H1 (cell line): ENCODE results near the gene DYNLT2. TPM values are rescaled to one million over a fixed set of nuclear protein-coding genes. Genes with fewer than 3 reads are reported as not detected.

Experiments used
- ATF3 ChIP-seq: IDR thresholded peaks from 2 replicates; pipeline ENCODE4 v1.6.1; 2011; ENCODE audit warnings: low read depth, mild to moderate bottlenecking, low read length; ENCODE audit not compliant: insufficient read depth
- CBX5 ChIP-seq: fragments of 300-800, 300-1000 bp; sonication (generic); IDR thresholded peaks from 2 replicates; pipeline ENCODE4 v1.7.1; 2016; ENCODE audit warnings: antibody characterized with exemption, low read length, low read depth
- CEBPB ChIP-seq: IDR thresholded peaks from 2 replicates; pipeline ENCODE4 v1.6.1; 2012; ENCODE audit warnings: low read depth, low read length
- CHD1 ChIP-seq: IDR thresholded peaks from 2 replicates; pipeline ENCODE4 v1.6.1; 2012; ENCODE audit warnings: low read depth, low read length, improper control_type of control experiment
- FOSL1 ChIP-seq: IDR thresholded peaks from 2 replicates; pipeline ENCODE4 v1.6.1; 2011; ENCODE audit warnings: mild to moderate bottlenecking, low read depth, low read length, moderate library complexity; ENCODE audit not compliant: insufficient read depth
- GTF2F1 ChIP-seq: IDR thresholded peaks from 2 replicates; pipeline ENCODE4 v1.6.1; 2012; ENCODE audit warnings: low read depth, low read length, improper control_type of control experiment, borderline replicate concordance
- MAFK ChIP-seq: IDR thresholded peaks from 2 replicates; pipeline ENCODE4 v1.6.1; 2012; ENCODE audit warnings: low read depth, mild to moderate bottlenecking, improper control_type of control experiment, low read length
- NRF1 ChIP-seq: IDR thresholded peaks from 2 replicates; pipeline ENCODE4 v1.6.1; 2011; ENCODE audit warnings: mild to moderate bottlenecking, low read depth, low read length, improper control_type of control experiment
- POLR2A ChIP-seq, 2 experiments: IDR thresholded peaks; 1 replicate in 1 of 2; 2 replicates in 1 of 2; pipeline ENCODE4 v1.6.1; 2011; ENCODE audit warnings: low read depth in 2 of 2, low read length in 2 of 2, mild to moderate bottlenecking in 2 of 2; ENCODE audit errors: control extremely low read depth in 1 of 2
- POLR2AphosphoS5 ChIP-seq: IDR thresholded peaks from 2 replicates; pipeline ENCODE4 v1.6.1; 2011; ENCODE audit warnings: low read depth, low read length
- RBBP5 ChIP-seq: IDR thresholded peaks from 2 replicates; pipeline ENCODE4 v1.7.1; 2012; ENCODE audit warnings: low read depth, mild to moderate bottlenecking, inconsistent platforms, low read length, moderate library complexity, borderline replicate concordance
- SAP30 ChIP-seq: fragments of 300-600 bp; sonication (generic); IDR thresholded peaks from 2 replicates; pipeline ENCODE4 v1.7.1; 2012; ENCODE audit warnings: low read length, moderate library complexity, mild to moderate bottlenecking, inconsistent platforms; ENCODE audit not compliant: insufficient read depth, insufficient replicate concordance
- SIX5 ChIP-seq: IDR thresholded peaks from 2 replicates; pipeline ENCODE4 v1.6.1; 2011; ENCODE audit warnings: mild to moderate bottlenecking, low read depth, low read length
- SP1 ChIP-seq: IDR thresholded peaks from 2 replicates; pipeline ENCODE4 v1.6.1; 2011; ENCODE audit warnings: low read depth, low read length
- SP2 ChIP-seq: IDR thresholded peaks from 2 replicates; pipeline ENCODE4 v1.6.1; 2012; ENCODE audit warnings: mild to moderate bottlenecking, low read length, inconsistent platforms
- SRF ChIP-seq: IDR thresholded peaks from 2 replicates; pipeline ENCODE4 v1.6.1; 2011; ENCODE audit warnings: mild to moderate bottlenecking, low read depth, low read length, moderate library complexity
- TAF7 ChIP-seq: optimal IDR thresholded peaks from 2 replicates; pipeline ENCODE3; 2011; ENCODE audit warnings: low read depth, mild to moderate bottlenecking, inconsistent platforms, low read length, moderate library complexity, borderline replicate concordance
- TBP ChIP-seq: IDR thresholded peaks from 2 replicates; pipeline ENCODE4 v1.6.1; 2011; ENCODE audit warnings: low read depth, low read length, improper control_type of control experiment
- YY1 ChIP-seq: IDR thresholded peaks from 2 replicates; pipeline ENCODE4 v1.6.1; 2011; ENCODE audit warnings: low read depth, mild to moderate bottlenecking, low read length
- ZNF274 ChIP-seq: IDR thresholded peaks from 2 replicates; pipeline ENCODE4 v1.7.0; 2012; ENCODE audit warnings: low read length, borderline replicate concordance; ENCODE audit errors: extremely low read depth
- polyA plus RNA-seq, 7 experiments: library from polyadenylated mRNA; depleted of rRNA in 3 of 7; stranded (reverse) in 5 of 7; unstranded in 2 of 7; fragments of >200 nt in 5 of 7; fragments of 200-250 nt in 2 of 7; gene quantifications; 1 replicate in 5 of 7; 2 replicates in 1 of 7; 4 replicates in 1 of 7; pipeline versions ENCODE4 v1.2.1 to v1.2.3, GENCODE V29; 2011 to 2013; ENCODE audit warnings: missing spikeins in 2 of 7, mixed read lengths in 2 of 7
- total RNA-seq: library from RNA; stranded (reverse); fragmentation: NEBNext Ultra II Directional; extraction: Animal tissue kit (Norgen Biotek cat#: 25700); gene quantifications from 2 replicates; pipeline ENCODE4 v1.2.1, GENCODE V29; 2021
- TF ChIP-seq, protein P1 (sequence below): IDR thresholded peaks from 2 replicates; pipeline ENCODE4 v1.6.1; 2012; ENCODE audit warnings: inconsistent platforms
- TF ChIP-seq, protein P2 (sequence below): IDR thresholded peaks from 2 replicates; pipeline ENCODE4 v1.6.1; 2012; ENCODE audit warnings: inconsistent platforms

DYNLT2 gene
- total and polyA plus RNA-seq, 2 of the 8 experiments (the other 6 are each of a cell fraction or from before 2014, with no cell fraction given), result 0.48 to 1.8 TPM

DNA sequence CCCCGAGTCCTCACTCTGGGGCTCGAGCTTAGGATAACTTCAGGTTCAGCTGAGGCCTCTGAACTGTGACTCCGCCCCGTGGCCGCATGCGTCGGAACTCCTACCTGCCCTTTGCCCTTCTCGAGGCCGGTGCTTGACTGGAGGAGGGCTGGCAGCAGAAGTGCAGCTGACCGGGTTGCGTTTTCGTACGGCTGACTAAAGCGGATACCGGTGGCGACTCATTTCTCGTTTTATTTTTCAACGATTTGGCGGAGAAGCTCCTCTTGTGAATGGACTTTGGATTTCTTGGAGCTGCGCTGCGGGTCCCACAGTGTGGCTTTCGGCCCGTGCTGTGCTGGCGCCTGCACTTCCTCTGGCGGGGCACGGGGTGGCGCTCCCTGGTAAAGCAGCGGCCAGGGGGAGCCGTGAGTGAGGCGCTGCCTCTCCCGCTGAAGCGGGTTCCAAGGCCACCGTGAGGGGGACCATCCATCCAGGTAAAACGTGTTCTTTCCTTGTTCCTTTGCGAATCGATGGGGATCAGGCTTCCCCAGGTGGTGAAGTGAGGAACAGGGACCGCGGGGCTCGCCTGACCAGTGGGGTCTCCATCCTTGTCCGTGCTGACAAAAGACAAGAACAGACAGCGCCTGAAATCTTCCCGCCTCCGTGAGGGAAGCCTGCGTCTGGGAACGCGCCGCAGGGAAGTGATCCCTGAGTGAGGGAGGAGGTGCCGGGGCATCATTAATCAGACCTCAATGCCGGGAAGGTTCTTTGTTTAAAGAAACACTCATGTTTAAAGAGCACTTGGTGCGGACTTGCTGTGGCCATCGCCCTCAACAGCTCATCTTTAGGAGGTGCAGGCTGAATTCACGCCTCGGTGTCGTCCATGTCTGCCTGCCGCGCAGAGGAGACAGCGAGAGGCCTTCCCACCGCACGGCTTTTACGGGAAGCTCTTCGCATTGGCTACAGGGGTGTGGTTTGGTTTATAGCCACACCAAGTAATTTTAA lies 38.9 kb upstream of the DYNLT2 start (continued):
- TF ChIP-seq CHD1 (no peak), TAF7 (no peak), NRF1 (no peak), SP2 (no peak), SIX5 (no peak), CEBPB (no peak), TBP (0 out of 2 replicates have a peak, but pooled peaks have one; percentile 12), POLR2AphosphoS5 (no peak; the same call in 1 of the 2 replicates), GTF2F1 (no peak; the same call in 1 of the 2 replicates), POLR2A (IDR thresholded peaks at IDR 0.05; ENCODE audit: control extremely low read depth in 1 of 2, low read depth in 2 of 2, low read length in 2 of 2) (peak in 1 of 2 experiments; percentile 45; a peak in 2 of 3 replicates), ZNF274 (no peak), RBBP5 (no peak), CBX5 (no peak), SAP30 (no peak), ATF3 (no peak), SP1 (no peak), MAFK (no peak), SRF (no peak), YY1 (peak; percentile 87), FOSL1 (no peak)
- TF ChIP-seq, protein P1, sequence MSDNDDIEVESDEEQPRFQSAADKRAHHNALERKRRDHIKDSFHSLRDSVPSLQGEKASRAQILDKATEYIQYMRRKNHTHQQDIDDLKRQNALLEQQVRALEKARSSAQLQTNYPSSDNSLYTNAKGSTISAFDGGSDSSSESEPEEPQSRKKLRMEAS, result peak; percentile 83
- TF ChIP-seq, protein P2, sequence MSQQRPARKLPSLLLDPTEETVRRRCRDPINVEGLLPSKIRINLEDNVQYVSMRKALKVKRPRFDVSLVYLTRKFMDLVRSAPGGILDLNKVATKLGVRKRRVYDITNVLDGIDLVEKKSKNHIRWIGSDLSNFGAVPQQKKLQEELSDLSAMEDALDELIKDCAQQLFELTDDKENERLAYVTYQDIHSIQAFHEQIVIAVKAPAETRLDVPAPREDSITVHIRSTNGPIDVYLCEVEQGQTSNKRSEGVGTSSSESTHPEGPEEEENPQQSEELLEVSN, result peak; percentile 93
